ENCODE measurements around the gene MYL7.

Gene MYL7

DNA sequence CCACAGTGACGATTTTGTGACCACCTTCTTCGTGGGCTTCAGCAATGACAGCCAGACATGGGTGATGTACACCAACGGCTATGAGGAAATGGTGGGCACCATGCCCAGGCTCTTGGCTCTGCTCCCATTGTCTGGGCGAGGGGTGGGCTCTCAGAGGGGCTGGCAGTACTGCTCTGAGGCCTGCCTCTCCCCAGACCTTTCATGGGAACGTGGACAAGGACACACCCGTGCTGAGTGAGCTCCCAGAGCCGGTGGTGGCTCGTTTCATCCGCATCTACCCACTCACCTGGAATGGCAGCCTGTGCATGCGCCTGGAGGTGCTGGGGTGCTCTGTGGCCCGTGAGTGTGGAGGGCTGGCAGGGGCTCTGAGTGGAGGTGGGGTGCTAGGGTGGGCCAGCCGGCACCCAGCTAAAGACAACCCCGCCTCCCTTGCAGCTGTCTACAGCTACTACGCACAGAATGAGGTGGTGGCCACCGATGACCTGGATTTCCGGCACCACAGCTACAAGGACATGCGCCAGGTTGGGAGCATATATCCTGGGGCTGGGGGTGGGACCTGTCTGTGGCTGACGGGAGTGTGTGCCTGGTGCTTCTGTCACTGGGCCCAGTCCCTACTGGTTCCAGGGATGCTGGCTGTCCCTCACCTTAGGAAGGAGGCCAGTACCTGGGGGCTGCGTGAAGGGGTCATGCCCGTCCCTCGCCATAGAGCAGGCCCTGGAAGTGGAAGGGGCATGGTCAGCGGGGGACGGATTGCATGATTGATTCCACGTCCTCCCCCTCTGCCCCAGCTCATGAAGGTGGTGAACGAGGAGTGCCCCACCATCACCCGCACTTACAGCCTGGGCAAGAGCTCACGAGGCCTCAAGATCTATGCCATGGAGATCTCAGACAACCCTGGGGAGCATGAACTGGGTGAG, 30.2 kb downstream of the MYL7 start:
- FAIRE-seq, result no peak

DNA sequence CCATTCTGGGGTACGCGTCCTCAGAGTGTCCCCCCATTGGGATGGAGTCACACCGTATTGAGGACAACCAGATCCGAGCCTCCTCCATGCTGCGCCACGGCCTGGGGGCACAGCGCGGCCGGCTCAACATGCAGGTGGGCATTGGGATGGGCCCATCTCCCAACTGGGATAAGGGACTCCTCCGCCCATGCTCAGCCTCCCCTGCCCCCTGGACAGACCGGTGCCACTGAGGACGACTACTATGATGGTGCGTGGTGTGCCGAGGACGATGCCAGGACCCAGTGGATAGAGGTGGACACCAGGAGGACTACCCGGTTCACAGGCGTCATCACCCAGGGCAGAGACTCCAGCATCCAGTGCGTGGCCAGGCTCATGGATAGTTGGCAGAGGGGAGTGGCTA, 31.1 kb downstream of the MYL7 start:
- no peak for FAIRE-seq

DNA sequence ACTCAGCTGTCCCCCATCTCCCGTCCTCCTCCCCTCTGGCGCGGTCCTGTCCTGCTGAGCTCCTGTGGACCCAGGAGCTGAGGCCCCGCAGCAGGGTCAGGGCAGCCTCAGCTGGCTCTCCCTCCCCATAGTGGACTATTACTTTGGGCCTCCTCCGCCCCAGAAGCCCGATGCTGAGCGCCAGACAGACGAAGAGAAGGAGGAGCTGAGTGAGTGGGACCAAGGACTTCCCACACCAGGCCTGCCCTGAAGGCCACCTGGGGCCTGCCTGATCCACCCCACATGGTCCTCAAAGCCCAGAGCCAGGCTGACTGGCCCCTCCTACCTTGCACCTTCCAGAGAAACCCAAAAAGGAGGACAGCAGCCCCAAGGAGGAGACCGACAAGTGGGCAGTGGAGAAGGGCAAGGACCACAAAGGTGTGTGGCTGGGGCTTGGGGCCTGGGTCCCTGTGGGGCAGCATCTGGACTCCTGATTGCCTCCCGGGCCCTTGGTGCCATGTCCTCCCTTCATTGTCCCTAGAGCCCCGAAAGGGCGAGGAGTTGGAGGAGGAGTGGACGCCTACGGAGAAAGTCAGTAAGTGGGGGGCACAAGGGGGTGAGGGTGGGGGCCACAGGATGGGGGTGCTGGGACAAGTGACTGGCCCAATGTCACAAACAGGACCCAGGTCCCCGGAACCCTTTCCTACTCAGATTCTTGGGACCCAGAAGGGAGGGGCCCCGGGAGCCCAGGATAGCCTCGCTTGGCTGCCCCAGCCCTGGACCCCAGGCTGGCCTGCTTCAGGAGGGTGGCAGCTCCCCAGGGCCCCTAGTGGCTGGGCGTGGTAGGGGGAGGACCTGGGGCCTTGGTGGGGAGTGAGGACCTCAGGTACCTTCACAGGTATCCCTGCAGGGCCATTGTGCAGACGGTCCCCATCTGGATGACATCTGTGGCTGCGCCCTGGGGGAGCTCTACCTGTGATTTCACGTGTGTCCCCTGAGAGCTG, 32.1 kb downstream of the MYL7 start:
- no peak for FAIRE-seq

DNA sequence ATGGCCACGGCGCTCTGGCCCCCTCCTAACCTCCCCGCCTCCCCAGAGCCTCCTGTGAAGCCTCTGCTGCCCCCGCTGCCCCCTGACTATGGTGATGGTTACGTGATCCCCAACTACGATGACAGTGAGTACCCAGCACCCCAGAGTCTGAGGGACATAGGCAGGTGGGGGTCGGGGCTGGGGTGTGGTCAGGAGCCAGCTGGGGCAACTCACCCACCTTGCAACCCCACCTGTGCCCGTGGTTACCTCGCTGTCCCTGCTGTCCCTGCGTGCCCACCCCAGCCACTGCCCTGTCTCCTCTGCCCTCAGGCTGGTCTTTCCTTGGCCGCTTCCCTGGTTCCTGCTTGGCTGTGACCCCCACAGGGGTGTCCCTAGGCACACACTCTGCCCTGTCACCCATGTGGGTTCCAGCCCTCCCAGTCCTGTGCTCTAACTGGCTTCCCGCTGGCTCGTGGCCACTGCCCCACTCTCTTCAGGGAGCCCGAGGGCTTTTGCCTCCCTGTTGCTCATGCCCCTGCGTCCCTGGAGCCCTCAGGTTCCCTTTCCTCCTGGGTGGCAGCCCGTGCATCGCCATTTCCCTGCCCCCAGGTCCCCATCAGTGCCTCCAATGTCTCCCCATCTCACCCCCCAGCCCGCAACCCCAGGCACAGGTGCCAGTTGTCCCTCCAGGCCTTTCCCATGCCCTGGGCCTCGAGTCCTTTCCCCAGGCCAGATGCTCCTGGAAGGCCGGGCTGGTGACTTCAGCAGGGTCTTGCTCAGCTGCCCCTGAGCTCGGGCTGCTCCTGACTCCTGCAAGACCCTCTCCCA, 33.0 kb downstream of the MYL7 start:
- FAIRE-seq, result no peak

DNA sequence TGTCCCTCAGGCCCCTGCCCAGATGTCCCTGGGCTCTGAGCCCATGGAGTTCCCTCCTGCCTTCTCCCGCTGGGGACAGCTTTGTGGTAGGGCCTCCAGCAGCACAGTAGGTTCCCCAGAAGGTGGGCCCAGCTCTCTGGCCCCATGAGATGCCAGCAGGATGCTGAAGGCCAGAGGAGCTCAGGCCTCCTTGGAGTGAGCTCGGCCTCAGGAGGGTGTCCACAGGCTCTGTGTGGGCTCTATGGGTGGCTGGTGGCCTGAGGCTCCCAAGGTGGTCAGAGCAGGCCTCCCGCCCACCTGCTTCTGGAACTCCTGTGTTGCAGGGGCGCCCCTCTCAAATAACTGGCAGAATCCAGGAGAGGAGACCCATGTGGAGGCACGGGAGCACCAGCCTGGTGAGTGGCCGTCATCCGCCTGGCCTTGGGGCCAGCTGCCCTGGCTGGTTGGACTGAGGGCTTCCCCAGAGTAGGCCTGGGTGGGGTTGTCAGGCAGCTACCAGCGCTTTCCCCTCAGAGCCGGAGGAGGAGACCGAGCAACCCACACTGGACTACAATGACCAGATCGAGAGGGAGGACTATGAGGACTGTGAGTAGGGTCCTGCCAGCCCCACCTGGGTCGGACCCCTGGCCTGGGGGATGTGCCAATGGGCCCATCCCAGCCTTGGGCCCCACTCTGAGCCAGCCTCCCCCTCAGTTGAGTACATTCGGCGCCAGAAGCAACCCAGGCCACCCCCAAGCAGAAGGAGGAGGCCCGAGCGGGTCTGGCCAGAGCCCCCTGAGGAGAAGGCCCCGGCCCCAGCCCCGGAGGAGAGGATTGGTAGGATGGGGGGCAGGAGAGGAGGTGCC, 33.8 kb downstream of the MYL7 start:
- FAIRE-seq, result no peak

DNA sequence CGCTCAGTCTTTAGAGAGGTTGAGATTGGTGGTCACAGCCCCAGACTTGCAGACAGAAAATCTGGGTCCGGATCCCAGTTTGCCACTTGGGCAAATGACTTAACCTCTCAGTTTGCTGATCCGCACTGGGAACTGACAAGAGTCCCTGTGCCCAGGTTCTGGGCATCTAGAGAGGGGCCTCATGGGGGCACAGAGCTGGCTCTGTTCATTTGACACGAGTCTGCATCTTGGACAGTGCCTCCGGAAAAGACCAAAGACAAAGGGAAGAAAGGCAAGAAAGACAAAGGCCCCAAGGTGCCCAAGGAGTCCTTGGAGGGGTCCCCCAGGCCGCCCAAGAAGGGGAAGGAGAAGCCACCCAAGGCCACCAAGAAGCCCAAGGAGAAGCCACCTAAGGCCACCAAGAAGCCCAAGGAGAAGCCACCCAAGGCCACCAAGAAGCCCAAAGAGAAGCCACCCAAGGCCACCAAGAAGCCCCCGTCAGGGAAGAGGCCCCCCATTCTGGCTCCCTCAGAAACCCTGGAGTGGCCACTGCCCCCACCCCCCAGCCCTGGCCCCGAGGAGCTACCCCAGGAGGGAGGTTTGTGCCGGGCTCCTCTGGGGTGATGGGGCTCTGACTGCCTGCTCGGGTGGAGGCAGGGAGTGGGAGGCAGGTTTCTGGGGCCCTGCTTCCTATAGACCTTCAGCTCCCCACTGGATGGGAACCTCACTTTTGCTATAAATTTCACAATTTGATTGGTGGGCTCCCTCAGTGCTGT, 34.6 kb downstream of the MYL7 start:
- no peak for FAIRE-seq

DNA sequence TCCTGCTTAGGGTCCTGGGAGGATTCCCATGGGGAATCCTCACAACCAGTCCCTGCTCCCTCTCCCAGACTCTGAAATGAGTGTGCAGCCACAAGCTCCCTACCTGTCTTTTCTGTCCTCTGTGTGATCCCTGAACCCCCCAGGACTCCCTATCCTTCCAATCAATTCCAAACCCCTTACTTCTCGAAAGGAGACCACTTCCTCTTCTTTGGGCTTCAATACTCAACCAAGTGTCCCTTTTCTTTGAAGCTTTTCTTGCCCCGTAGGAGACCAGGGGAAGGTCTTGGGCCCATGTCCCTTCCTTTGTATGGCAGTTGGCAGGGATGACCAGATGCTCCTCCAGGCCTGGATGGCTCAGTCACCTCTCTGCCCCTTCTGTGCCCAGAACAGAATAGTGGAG, 35.3 kb downstream of the MYL7 start:
- FAIRE-seq, result no peak

DNA sequence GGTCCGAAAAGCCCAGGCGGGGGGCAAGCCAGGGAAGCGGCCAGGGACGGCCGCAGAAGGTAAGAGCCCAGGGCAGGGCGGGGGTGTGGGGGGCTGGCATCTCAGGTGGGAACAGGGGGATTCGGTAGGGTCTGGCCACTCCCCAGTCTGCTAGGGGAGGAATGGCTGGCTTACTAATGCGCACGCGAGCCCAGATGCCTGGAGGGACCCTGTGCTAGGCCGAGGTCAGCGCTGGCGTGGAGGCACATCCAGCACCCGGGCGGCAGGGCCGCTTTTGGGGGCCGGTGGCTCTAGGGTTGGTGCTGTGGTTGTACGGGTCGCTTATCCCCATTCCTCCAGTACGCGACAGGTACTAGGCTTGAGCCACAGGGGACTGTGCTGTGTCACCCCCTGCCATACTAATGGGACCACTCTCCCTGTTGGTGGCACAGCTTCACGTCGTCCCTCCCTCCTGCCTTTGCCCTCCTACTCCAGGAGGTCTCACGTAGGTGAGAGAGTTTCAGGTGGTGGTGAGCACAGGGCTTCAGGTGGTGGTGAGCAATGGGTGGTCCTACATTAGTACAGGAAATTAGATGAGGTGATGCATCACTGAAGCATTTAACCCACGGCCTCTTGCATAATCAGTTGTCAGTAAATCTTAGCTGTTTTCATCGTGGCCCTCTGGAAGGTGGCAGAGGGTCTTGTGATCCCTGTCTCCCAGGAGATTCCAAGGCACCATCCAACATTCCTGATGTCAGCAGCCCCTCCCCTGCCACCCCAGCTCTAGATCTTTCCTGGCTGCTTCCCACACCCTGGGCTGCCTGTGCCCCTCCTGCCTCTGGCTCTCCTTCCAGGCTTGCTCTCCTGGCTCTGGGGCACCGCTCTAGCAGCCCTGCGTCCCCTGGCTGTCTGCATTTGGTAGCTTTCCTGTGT, 36.0 kb downstream of the MYL7 start:
- no peak for FAIRE-seq

DNA sequence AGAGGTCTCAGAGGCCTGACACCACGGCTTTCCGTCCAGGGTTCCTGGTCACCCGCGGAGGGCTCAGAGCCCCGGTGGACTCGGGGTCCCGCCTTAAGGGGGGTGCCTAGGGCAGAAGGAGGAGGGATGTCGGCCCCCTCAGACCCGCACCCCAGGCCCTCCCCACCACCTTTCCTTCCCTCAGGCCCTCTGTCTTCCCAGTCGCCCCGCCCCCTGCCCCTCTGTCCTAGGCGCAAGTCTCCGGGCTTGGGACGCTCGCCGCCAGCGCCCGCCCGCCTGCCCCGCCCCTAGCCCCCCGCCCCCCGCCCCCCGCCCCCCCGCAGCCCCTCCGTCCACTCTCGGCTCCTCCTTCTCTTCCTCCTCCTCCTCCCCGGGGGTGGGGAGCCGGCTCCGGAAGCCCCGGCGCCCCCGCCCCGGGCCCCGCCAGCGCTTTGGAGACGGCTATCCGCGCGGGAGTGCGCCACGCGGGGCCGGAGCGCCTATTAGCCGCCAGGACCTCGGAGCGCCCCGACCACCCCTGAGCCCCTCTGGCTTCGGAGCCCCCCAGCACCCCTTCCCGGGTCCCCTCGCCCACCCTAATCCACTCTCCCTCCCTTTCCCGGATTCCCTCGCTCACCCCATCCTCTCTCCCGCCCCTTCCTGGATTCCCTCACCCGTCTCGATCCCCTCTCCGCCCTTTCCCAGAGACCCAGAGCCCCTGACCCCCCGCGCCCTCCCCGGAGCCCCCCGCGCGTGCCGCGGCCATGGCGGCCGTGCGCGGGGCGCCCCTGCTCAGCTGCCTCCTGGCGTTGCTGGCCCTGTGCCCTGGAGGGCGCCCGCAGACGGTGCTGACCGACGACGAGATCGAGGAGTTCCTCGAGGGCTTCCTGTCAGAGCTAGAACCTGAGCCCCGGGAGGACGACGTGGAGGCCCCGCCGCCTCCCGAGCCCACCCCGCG, 36.9 kb downstream of the MYL7 start, which contains the start of gene AEBP1:
AEBP1 (plus strand) TSS at position 423 of the 937 bp plus-strand sequence; CDS start at position 744, 321 bp downstream.
- no peak for FAIRE-seq

DNA sequence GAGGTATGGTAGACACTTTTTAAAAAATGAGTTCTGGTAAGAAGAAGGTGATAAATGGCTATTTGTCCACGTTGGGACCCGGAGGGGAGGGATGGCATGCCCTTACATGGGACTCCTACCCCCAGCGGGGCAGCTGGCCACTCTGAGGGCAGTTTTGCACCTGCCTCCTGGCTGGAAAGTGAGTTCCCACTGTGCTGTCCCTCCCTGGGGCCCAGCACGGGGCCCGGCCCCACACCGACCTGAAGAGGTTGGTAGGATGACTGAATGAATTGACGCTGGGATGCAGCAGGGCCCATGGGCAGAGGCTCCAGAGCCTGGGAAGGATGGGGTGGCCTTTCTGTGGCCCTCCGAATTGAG, 37.6 kb downstream of the MYL7 start:
- FAIRE-seq, result no peak

DNA sequence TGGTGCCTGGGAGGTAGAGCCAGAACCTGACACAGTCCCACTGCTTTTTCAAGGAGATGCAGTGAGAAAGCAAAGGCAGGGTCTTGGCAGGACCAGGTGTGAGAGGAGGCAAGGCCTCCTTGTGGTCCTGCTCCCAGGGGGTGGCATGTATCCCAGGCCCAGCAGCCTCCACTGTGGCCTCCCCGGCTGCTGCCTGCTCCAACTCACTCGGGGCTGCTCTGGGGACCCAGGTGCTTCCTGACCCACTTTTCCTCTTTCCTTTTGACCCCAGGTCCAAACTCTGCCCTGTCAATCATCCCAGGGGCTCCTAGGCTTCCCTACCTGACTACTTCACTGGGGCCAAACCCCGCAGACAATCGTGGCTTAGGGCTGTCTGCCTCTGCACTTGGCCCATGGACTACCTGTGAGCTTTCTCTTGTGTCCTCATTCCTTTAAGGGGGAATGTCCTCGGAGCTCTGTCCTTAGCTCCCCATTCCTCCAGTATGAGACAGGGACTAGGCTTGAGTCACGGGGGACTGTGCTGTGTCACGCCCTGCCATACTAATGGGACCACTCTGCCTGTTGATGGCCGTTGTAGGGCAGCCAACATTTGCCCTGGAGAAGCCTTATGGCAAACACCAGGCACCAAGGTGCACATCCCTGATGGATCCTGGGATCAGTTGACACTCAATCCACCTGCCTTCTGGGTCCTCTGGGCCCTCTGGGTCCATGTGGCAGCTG, 38.1 kb downstream of the MYL7 start:
- FAIRE-seq, result no peak

DNA sequence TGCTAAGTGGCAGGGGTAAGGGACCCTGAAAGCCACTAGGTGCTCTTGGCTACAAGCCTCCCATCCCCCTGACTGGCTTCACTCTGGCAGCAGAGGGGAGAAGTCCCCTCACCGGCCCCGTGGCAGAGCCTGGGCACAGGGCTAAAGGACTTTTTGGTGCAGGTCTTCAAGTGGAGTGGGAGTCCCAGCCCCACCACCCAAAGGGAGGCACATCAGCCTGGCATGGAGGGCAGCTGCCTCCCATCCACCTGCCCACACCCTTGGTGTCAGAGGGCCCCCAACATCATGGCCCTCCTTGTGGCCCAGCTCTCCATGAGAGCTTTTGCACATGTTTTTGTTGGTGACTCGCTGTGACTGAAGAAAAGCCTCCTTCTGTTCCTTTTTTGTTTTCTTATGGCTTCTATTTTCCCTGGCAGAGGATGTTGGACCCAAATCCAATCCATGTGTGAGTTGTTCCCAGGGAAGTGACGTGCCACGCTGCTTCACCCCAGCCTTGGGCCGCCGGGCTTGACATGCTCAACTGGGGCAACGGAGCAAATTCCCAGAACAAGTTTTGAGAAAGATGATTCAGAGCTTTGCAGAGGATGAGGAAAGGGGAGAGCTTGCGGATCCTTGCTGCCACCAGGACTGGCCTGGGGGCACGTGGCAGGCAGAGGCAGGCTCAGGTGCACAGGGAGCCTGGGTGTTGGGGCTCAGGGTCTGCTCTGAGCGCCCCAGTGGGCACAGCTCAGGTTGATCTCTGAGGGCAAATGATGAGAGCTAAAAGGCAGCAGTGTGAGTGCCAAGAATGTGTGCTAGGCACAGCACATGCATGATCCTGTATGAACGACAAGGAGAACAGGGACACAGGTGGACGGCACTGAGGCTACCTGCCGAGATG, 38.9 kb downstream of the MYL7 start:
- FAIRE-seq, result no peak

DNA sequence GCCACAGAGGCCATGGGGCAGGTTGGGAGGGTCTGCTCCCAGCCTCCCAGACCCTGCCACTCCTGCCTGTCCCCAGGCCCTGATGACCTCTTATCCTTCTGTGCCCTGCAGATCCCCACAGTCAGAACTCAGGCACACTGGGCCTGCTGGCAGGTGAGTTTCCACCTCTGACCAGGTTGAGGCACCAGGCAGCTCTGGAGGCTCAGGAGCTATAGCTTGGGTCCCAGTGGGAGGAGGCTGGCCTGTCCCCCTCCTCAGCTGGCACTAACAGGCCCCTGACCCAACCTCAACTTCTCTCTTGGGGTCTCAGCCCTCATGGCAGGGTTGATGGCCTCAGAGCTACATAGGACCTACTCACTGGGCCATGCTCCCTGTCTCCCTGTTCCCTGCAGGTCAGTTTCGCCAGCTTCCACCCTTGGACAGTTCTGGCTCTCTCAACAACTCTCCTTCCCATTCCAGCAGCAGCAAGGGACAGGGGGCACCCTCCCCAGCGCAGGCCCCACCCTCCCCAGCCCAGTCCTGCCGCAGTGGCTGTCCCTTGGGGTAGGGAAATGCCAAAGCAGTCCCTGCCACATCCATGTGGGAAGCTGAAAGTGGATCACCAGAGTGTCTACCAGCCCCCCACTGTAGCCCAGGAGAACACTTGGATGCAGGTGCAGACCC, 39.7 kb downstream of the MYL7 start:
- FAIRE-seq, result no peak

DNA sequence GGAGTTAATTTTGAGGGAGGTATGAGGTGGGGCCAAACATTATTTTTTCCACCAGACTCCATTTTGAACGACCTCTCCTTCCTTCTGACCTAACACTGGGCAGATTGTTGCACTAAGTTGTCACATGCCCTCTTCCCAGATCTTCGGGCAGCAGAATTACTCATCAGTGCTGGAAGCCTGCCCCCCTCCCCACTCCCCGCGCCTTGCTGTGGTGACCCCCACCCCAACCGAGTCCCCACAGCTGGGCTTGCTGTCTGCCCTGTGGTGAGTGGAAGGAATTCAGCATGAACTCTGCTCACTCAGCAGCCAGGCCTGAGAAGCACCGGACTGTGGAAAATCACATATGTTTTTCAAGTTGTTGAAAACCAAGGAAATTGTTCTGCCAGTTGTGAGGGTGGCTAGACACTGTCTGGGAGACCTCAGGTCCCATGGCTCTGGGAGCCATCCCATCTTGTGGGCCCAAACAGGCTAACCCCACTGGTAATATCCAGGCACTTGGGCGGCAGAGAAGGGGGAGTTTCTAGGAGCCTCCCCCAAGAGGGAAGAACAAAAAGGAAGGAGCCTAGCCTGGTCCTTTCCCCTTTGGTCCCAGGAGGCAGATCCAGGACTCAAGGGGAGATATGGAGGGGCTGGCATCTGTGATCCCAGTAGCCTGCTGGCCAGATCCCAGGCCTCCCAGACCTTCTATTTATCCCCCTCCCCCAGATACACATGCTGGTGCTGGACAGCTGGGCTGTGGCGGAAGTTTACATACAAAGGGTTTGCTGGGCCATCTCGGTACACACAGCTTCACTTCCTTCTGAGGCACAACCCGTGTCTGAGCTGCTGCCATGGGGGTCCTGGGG, 40.5 kb downstream of the MYL7 start:
- FAIRE-seq, result no peak

DNA sequence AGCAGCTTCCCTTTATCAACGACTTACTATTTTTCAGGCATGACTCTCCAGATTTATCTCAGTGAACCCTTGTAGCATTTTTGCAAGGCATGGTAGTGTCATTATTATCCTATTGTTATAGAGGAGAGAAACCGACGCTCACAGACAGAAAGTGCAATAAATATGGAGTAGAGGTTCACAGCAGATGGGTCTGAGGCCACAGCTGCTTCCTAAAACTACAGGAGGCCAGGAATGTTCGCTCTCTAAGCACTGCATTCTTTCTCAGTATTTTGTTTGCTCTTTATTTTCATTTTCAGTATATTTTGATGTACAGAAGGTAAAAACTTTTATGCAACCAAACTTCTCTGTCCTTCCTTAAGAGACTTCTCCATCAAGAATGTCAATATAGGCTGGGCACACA, 41.5 kb downstream of the MYL7 start:
- FAIRE-seq, result no peak
